ENCODE measurements around the gene LDLRAD4.

LDLRAD4 gene

DNA sequence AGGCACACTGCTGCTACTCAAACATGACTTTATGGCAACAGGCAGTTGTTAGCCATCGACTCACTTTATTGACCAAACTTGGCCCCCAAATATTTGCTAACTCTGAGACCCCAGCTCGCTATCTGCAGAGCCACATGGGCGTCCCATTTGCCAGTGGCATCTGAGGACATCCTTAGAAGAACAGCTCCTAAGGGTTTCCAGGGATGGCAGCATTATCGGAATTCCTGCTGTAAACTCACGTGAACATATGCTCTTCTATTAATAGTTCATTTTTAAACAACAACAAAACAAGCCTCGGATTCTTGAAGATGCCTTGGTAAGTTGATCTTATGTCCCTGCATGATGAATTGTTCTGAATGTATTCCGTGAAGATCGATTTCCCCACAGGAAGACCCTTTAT, 181.0 kb downstream of the LDLRAD4 start:
- in situ Hi-C loops (cut with MboI; ENCODE audit: low sequenced_read_pairs) = no loop called here

DNA sequence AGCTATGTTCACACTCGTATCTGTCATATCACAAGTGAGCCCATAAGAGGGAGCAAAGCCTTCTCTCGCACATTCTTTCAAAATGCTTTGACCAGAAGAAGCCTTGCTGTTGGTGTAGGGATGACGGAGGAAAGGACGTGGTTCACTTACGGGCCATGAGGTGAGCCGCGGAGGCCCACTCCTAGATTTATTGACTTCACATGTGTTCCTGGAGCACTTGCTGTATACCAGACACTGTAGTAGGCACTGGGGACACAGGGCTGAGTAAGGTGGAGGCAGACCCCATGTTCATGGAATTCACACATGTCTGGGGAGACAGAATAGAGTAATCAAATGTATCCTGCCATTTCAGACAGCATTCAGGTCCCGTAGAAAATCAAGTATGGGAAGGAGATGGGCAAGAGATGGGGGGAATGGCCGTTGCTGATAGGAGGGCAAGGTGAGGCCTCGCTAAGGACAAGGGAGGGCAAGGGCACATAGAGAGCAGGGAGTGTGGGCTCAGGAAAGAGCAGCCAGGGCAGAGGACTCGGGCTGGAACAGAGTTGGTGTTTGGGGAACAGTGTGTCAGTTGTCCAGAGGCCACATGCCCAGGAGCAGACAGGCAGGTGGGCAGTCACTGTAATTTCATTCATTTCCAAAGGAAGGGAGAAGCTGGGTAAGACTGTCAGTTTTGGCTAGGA, 182.2 kb downstream of the LDLRAD4 start:
- in situ Hi-C loops (cut with MboI; ENCODE audit: low sequenced_read_pairs) = loop anchor here (25.0 kb wide), 1 partner anchor 112 kb away; no protein-coding TSS in a partner anchor

DNA sequence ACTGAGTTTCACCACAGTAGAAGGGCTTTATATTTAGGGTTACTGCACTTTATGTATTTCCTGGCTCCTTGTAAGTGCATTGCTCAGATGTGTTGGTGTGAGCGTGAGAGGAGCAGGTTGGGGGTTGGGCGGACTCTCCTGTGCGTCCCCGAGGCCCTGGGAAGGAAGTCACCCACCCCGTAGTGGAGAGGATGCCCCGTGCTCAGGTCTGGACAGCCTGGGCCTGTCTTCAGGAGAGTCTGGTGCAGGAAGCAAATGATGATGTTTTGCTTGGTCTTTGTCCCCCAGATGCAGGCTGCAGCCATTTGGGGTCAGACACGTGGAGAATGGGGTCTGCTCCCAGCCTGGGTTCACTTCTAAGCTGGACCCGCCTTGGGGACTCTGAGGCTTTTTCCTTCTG, 182.8 kb downstream of the LDLRAD4 start:
- in situ Hi-C loops (cut with MboI; ENCODE audit: low sequenced_read_pairs) = loop anchor here (25.0 kb wide), 1 partner anchor 111 kb away; no protein-coding TSS in a partner anchor

- in situ Hi-C loops (cut with MboI; ENCODE audit: low sequenced_read_pairs) = loop anchor here (25.0 kb wide), 1 partner anchor 110 kb away; no protein-coding TSS in a partner anchor
Observed at GRCh38 chr18:13401826-13402225, 183.3 kb downstream of the LDLRAD4 start.

DNA sequence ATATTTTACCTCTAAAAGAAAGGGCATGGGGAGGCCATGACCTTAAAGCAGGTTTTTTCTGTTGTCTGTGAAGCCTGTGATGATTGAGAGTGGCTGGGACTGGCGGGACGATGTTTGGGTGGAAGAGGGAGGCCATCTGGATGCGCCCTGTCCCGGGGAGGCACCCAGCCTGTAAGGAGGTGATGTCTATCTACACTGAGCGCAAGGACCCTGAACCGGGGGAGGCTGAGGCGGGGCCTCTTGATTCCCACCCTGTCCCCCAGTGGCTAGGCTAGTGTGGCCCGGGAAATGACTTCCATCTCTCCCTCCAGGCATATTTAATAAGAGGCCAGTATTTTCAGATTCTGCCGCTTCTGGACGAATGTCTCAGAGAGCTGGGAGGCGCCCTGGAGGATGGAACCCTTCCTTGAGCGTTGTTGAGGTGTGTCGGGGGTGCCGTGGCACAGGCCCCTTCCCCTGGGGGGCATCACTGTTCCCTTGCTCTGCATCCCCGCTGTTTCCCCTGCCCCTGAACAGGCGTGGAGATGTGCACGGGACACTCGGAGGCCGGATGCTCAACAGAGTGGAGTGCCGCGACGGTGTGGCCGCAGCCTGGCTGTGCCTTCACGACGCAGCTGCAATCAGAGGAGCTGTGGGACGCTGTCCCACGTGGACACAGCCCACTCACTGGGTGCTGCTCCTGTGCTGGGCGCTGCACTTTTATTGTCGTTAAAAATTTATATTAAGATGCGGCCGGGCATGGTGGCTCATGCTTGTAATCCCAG, 185.4 kb downstream of the LDLRAD4 start:
- in situ Hi-C loops (cut with MboI; ENCODE audit: low sequenced_read_pairs) = loop anchor here (25.0 kb wide), 1 partner anchor 108 kb away; no protein-coding TSS in a partner anchor

DNA sequence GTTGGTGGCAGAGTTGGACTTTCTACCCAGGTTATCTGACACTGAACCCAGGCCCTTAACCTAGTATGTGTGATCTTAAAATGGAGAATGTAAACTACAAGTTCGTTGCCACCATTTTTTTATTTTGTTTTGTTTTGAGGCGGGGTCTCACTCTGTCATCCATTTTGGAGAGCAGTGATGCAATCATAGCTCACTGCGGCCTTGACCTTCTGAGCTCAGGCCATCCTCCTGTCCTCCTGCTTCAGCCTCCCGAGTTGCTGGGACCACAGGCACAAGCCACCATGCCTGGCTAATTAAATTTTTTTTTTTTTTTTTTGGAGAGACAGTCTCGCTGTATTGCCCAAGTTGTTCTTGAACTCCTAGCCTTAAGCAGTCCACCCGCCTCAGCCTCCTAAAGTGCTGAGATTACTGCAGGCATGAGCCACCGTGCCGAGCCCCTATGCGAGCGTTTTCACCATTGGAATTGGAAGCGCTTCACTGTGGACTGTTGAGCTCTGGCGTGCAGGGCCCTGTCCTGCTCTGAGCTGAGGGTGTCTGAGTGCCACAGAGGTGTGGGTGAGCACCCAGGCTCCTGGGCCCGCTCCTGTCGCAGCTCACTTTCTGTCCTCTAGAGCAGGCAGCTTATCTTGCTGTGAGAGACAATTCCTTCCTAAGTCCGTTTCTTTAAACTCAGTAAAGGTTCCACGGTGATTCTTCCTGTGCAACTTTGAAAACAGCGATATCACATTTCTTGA, 186.9 kb downstream of the LDLRAD4 start:
- in situ Hi-C loops (cut with MboI; ENCODE audit: low sequenced_read_pairs) = loop anchor here (25.0 kb wide), 1 partner anchor 107 kb away; no protein-coding TSS in a partner anchor

- in situ Hi-C loops (cut with MboI; ENCODE audit: low sequenced_read_pairs) = loop anchor here (25.0 kb wide), 1 partner anchor 106 kb away; no protein-coding TSS in a partner anchor
Observed at GRCh38 chr18:13406049-13406615, 187.6 kb downstream of the LDLRAD4 start.

DNA sequence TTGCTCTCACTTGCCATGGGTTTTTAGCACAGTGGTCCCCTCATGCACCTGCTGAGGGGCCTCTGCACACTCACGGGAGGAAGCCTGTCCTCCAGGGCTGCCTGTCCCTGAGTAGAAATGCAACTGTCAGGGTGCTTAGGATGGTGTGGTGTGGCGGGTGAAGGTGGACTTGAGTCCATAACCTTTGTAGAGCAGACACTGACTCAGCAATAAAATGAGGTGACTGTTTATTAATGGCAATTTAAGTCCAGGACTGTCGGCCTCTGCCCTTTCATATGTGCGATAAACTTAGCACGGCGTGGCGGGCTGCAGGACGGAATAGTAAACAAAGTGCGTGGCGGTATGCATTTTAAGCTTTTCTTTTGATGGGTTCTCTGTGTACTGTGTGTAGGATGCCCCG, 188.2 kb downstream of the LDLRAD4 start:
- in situ Hi-C loops (cut with MboI; ENCODE audit: low sequenced_read_pairs) = loop anchor here (25.0 kb wide), 1 partner anchor 106 kb away; no protein-coding TSS in a partner anchor

- in situ Hi-C loops (cut with MboI; ENCODE audit: low sequenced_read_pairs) = loop anchor here (25.0 kb wide), 1 partner anchor 105 kb away; no protein-coding TSS in a partner anchor
Observed at GRCh38 chr18:13407484-13407883, 188.9 kb downstream of the LDLRAD4 start.

GRCh38 chr18:13409026-13409425, 190.5 kb downstream of the LDLRAD4 start:
- in situ Hi-C loops (cut with MboI; ENCODE audit: low sequenced_read_pairs) = loop anchor here (25.0 kb wide), 1 partner anchor 103 kb away; no protein-coding TSS in a partner anchor

DNA sequence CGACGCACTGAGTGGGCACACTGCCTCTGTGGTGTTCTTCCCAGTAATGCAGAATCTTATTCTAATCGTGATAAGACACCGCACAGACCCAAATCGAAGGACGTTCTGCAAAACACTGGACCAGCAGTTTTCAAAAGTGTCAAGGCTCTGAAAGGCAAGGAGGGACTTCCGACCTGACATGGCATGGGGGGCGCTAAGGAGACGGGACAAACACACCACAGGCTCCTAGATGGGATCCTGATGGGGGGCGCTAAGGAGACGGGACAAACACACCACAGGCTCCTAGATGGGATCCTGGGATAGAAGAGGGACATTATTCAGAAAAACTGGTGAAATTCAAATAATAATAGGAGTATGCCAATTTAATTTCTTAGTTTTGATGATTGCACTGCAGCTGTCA, 191.4 kb downstream of the LDLRAD4 start:
- in situ Hi-C loops (cut with MboI; ENCODE audit: low sequenced_read_pairs) = loop anchor here (25.0 kb wide), 1 partner anchor 102 kb away; no protein-coding TSS in a partner anchor

GRCh38 chr18:13410471-13410870, 191.9 kb downstream of the LDLRAD4 start:
- in situ Hi-C loops (cut with MboI; ENCODE audit: low sequenced_read_pairs) = loop anchor here (25.0 kb wide), 1 partner anchor 102 kb away; no protein-coding TSS in a partner anchor

DNA sequence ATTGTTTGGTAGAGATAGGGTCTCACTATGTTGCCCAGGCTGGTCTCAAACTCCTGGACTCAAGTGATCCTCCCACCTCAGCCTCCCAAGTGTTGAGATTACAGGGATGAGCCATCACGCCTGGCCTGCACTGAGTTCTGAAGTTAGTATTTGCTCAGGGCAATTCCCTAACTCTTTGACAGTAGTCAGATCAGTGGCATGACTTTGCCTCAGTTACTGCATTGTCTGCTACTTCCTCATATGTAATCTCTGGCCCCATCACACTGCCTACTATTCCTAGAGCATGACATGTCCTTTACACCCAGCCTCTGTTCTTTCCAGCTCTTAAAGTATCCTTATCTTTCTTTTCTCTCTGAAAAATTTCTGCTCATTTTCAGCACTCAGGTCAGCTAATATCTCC, 193.5 kb downstream of the LDLRAD4 start:
- in situ Hi-C loops (cut with MboI; ENCODE audit: low sequenced_read_pairs) = loop anchor here (25.0 kb wide), 1 partner anchor 100 kb away; no protein-coding TSS in a partner anchor

DNA sequence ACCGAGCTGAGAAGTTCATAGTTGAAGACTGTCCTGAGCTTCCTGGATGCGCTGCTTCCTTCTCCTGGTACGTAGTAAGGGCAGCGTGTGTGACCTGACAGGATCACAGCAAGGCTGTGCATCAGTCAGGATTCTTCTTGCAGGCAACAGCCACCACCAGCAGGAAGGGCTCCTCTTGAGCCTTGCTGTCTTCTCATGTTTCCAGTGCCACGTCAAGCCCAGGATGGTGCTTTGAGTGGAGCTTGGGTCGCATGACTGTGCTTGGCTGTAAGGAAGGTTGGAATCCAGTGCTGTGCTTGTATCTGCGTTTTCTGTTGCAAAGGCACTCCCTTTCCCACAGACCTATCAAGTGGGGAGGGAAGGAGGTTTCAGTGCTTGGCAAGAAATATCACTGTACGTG, 194.3 kb downstream of the LDLRAD4 start:
- in situ Hi-C loops (cut with MboI; ENCODE audit: low sequenced_read_pairs) = loop anchor here (25.0 kb wide), 1 partner anchor 99 kb away; no protein-coding TSS in a partner anchor

DNA sequence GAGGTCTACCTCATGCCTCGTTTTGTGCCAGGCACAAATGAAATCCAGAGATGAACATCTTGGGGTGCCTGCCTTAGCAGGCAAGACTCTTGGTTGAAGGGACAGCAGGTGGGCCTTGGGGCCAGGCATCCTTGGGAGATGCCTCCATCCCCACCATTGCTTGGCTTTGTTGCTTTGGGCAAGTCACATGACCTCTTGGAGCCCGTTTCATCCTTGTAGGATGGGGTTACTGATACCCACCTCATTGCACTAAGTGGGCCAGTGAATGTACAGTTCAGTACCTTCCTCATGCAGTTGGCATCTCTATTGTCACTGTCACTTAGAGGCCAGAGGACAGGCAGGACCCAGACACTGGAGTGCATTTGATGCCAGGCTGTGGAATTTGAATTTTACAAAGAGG, 195.5 kb downstream of the LDLRAD4 start:
- in situ Hi-C loops (cut with MboI; ENCODE audit: low sequenced_read_pairs) = loop anchor here (25.0 kb wide), 1 partner anchor 98 kb away; no protein-coding TSS in a partner anchor

- in situ Hi-C loops (cut with MboI; ENCODE audit: low sequenced_read_pairs) = loop anchor here (25.0 kb wide), 1 partner anchor 98 kb away; no protein-coding TSS in a partner anchor
Observed at GRCh38 chr18:13414521-13414920, 196.0 kb downstream of the LDLRAD4 start.

- in situ Hi-C loops (cut with MboI; ENCODE audit: low sequenced_read_pairs) = loop anchor here (25.0 kb wide), 1 partner anchor 97 kb away; no protein-coding TSS in a partner anchor
Observed at GRCh38 chr18:13415736-13416135, 197.2 kb downstream of the LDLRAD4 start.

- in situ Hi-C loops (cut with MboI; ENCODE audit: low sequenced_read_pairs) = loop anchor here (25.0 kb wide), 1 partner anchor 96 kb away; no protein-coding TSS in a partner anchor
Observed at GRCh38 chr18:13416208-13416607, 197.6 kb downstream of the LDLRAD4 start.

DNA sequence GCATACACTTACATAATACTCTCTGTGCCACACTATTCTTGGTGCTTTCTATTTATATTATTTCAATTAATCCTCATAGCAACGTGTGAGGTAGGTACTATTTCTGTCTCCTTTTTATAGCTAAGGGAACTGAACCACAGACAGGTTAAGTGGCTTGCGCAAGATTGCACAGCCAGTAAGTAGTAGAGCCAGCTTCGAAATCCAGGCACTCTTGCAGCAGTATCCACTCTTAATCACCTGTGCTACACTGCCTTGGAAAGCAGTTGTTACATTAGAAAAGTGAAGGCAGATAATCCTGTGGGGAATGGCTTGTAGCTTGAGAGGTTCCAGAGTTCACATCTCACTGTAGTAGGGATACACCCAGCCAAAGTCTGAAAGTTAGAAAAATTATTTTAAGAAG, 198.3 kb downstream of the LDLRAD4 start:
- in situ Hi-C loops (cut with MboI; ENCODE audit: low sequenced_read_pairs) = loop anchor here (25.0 kb wide), 1 partner anchor 95 kb away; no protein-coding TSS in a partner anchor

Measured in HL-60/S4 treated with phorbol 12-myristate 13-acetate at 8.2 ng/mL for 4 days and 3 days (cell line).